Adrenal gland (tissue), 12 donors: ENCODE measurements around the gene EXD3. TPM values are rescaled to one million over a fixed set of nuclear protein-coding genes. Genes with fewer than 3 reads are reported as not detected.
"Not testable (repeated sequence)": the region's sequence is repeated elsewhere in the genome, so short reads cannot be mapped to it uniquely, and the experiment has no call there.

Experiments used
- DNase-seq, 7 donors: peaks; one replicate each; pipeline ENCODE4 v3.0.0-alpha.2; 2019 to 2020
- H3K27ac ChIP-seq, 5 donors: fragments of 200-600 bp; sonication (generic) in 4 of 5; 1 replicate in 3 of 5; 2 replicates in 2 of 5; pipeline versions ENCODE4 v1.5.1 to v1.8.0; 2016 to 2020; ENCODE audit warnings: mild to moderate bottlenecking in 1 of 5
- H3K27me3 ChIP-seq: fragments of 200-600 bp; 2 replicates; pipeline ENCODE4 v1.8.0; 2021
- H3K36me3 ChIP-seq, 2 donors: fragments of 200-600 bp; replicated peaks in 1 of 2; 1 replicate in 1 of 2; 2 replicates in 1 of 2; pipeline versions ENCODE4 v1.5.1 to v1.8.0; 2018 to 2022
- H3K4me1 ChIP-seq, 2 donors: fragments of 200-600 bp; replicated peaks in 1 of 2; 1 replicate in 1 of 2; 2 replicates in 1 of 2; pipeline versions ENCODE4 v1.5.1 to v1.8.0; 2018 to 2021
- H3K4me3 ChIP-seq, 4 donors: fragments of 200-600 bp; sonication (generic) in 3 of 4; one replicate each; pipeline ENCODE4 v1.5.1; 2016 to 2018
- H3K9me3 ChIP-seq, 3 donors: fragments of 200-600 bp; sonication (generic) in 1 of 3; replicated peaks in 1 of 3; 1 replicate in 2 of 3; 2 replicates in 1 of 3; pipeline versions ENCODE4 v1.5.1 to v1.8.0; 2016 to 2021
- POLR2A ChIP-seq, 2 donors: fragments of 450-650 bp; IDR thresholded peaks; one replicate each; pipeline ENCODE4 v1.6.1; 2017; ENCODE audit warnings: antibody characterized with exemption in 2 of 2, mild to moderate bottlenecking in 2 of 2, moderate library complexity in 1 of 2
- WGBS, 4 donors: extraction: QIAGEN DNeasy Blood & Tissue Kit in 2 of 4; methylation state at CpG; one replicate each; pipeline versions ENCODE4 v1.1.5 to v1.1.7; 2013 to 2017; 5-methylcytosine and 5-hydroxymethylcytosine counted together
- intact Hi-C, 2 donors: fragments of 100-400 bp; cut with DNase I; formaldehyde crosslinking; loops; one replicate each; pipeline versions ENCODE4 v1.14.1 to v1.15.0; 2022 to 2023
- microRNA-seq, 3 donors: library from miRNA; unstranded; fragments of <30 nt; microRNA quantifications; one replicate each; pipeline ENCODE4, GENCODE V29; 2017 to 2020
- polyA plus RNA-seq, 3 donors: library from polyadenylated mRNA; stranded (reverse); fragments of 200-250 nt in 2 of 3; fragments of 350-450 nt in 1 of 3; fragmentation: Illumina TruSeq in 1 of 3; extraction: RNeasy Lipid Tissue Mini Kit (QIAGEN cat#74804) in 1 of 3; gene quantifications; one replicate each; pipeline ENCODE4 v1.2.3, GENCODE V29; 2013 to 2014
- total RNA-seq, 9 donors: library from RNA; depleted of rRNA in 4 of 9; stranded (reverse); fragments of >200 nt in 4 of 9; fragments of 120-200 nt in 1 of 9; fragmentation: NEBNext Ultra II Directional in 1 of 9; extraction: Animal tissue kit (Norgen Biotek cat#: 25700) in 1 of 9; gene quantifications; one replicate each; pipeline versions ENCODE4 v1.1.0 to v1.2.4, GENCODE V29; 2013 to 2023
- TF ChIP-seq, protein P1 (sequence below), 6 experiments: fragments of 450-650 bp in 4 of 6; fragments of 200-600 bp in 2 of 6; sonication (generic) in 1 of 6; IDR thresholded peaks; 1 replicate in 5 of 6; 2 replicates in 1 of 6; pipeline versions ENCODE4 v1.5.1 to v1.8.0; 2016 to 2021; ENCODE audit warnings: antibody characterized with exemption in 6 of 6, mild to moderate bottlenecking in 2 of 6, moderate library complexity in 1 of 6
- donor health status: healthy with polysubstance abuse.
- donor health status: Bipolar disorder and iron deficiency.
- donor health status: DM: yes; HTN: yes; CAD: no.
- donor health status: DM: no; HTN: no; CAD: no.
- donor health status: DM: no; HTN: no; CAD: no.
- donor health status: DM: yes; HTN: yes; CAD: no.

The EXD3 gene
- total and polyA plus RNA-seq, 12 donors = 1.2 to 111 (median 23.9) TPM

DNA sequence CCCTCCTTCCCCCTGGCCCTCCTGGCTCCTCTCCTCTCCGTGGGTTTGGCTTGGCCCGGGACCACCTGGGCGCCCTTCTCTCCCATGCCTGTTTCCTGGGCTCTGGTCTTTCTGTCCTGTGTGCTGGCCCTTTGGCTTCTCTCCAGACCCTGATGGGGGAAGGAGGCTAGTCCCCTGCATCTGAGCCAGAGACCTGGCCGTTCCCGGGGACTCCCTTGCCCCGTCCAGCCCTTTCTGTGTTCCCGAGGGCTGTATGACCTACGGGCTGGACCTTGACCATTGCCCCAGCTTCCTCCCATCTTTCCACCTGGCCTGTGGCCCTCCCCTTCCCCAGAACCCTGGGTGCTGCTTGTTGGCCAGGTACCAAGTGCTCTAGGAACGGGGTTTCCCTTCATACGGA is 159.5 kb downstream of the EXD3 start:
- no peak overlapping the region for H3K27ac ChIP-seq
- DNase-seq = peak in 1 of 7 donors; percentile 15
- intact Hi-C loops = no loop called here
- H3K4me1 ChIP-seq = peaks cover 0 to 3% of the 10 kb centered on the region in 2 donors
- no peak overlapping the region for H3K4me3 ChIP-seq
- TF ChIP-seq POLR2A (IDR thresholded peaks at IDR 0.05) = no peak
- TF ChIP-seq, protein P1, sequence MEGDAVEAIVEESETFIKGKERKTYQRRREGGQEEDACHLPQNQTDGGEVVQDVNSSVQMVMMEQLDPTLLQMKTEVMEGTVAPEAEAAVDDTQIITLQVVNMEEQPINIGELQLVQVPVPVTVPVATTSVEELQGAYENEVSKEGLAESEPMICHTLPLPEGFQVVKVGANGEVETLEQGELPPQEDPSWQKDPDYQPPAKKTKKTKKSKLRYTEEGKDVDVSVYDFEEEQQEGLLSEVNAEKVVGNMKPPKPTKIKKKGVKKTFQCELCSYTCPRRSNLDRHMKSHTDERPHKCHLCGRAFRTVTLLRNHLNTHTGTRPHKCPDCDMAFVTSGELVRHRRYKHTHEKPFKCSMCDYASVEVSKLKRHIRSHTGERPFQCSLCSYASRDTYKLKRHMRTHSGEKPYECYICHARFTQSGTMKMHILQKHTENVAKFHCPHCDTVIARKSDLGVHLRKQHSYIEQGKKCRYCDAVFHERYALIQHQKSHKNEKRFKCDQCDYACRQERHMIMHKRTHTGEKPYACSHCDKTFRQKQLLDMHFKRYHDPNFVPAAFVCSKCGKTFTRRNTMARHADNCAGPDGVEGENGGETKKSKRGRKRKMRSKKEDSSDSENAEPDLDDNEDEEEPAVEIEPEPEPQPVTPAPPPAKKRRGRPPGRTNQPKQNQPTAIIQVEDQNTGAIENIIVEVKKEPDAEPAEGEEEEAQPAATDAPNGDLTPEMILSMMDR (IDR thresholded peaks at IDR 0.05) = no peak
- no peaks in the 10 kb centered on the region for H3K9me3 ChIP-seq
- H3K36me3 ChIP-seq = peaks cover 0 to 38% of the 10 kb centered on the region in 2 donors
- H3K27me3 ChIP-seq = no peaks in the 10 kb centered on the region
- 81 to 88% (median 84%) methylated on average over 8 to 10 of the region's 10 CpGs for WGBS, 4 donors

DNA sequence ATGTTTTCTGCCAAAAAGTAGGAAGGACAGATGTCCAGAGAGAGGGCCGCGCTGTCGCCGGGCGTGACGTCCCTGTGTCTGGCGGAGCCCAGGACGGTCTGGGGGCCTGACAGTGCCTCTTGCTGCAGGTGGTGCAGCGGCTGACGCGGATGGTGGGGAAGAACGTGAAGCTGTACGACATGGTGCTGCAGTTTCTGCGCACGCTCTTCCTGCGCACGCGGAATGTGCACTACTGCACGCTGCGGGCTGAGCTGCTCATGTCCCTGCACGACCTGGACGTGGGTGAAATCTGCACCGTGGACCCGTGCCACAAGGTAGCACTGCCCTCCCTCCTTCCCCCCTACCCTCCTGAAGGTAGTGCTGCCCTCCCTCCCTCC is 160.1 kb downstream of the EXD3 start:
- no peak for TF ChIP-seq POLR2A (IDR thresholded peaks at IDR 0.05)
- TF ChIP-seq, protein P1 (IDR thresholded peaks at IDR 0.05) = no peak
- WGBS, 4 donors = 86 to 92% (median 90%) methylated on average over 23 to 24 of the region's 24 CpGs
- intact Hi-C loops = no loop called here
- H3K9me3 ChIP-seq = no peaks in the 10 kb centered on the region
- DNase-seq = no peak
- no peaks in the 10 kb centered on the region for H3K4me1 ChIP-seq
- no peak overlapping the region for H3K27ac ChIP-seq
- no peaks in the 10 kb centered on the region for H3K27me3 ChIP-seq
- no peak overlapping the region for H3K4me3 ChIP-seq
- peaks cover 0 to 43% of the 10 kb centered on the region in 2 donors for H3K36me3 ChIP-seq

DNA sequence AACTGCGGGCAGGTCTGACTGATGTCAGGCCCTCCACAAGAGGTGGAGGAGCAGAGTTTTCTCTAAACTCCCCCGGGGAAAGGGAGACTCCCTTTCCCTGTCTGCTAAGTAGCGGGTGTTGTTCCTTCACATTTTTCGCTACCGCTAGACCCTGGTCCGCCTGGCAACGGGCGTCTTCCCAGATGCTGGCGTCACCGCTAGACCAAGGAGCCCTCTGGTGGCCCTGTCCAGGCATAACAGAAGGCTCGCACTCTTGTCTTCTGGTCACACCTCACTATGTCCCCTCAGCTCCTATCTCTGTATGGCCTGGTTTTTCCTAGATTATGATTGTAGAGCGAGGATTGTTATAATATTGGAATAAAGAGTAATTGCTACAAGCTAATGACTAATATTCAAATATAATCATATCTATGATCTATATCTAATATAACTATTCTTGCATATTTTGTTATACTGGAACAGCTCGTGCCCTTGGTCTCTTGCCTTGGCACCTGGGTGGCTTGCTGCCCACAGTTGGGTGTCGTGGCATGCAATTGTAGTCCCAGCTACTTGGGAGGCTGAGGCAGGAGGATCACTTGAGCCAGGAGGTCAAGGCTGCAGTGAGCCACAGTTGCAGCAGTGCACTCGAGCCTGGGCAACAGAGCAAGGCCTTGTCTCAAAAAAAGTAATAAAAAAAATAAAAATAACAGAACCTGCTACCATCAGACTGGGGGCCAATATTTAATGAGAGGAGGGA is 160.6 kb downstream of the EXD3 start:
- H3K36me3 ChIP-seq = peaks cover 0 to 45% of the 10 kb centered on the region in 2 donors

More for the DNA sequence above, 160.6 kb downstream of the EXD3 start:
- H3K9me3 ChIP-seq, intact Hi-C loops, H3K4me3 ChIP-seq, H3K27ac ChIP-seq, H3K27me3 ChIP-seq, H3K4me1 ChIP-seq: not testable (repeated sequence)
- peak in 4 of 7 donors; percentile 39 to 74 (median 62) for DNase-seq
- WGBS, 4 donors = 34 to 40% (median 37%) methylated on average over 13 to 15 of the region's 15 CpGs
- TF ChIP-seq, protein P1 (IDR thresholded peaks at IDR 0.05) = peak; percentile 23 to 62 (median 52)

Small RNA genes within 50 kb of the gene (microRNA-seq; reads per million reads assigned to microRNA genes)
- gene MIR7114 = 0.89 to 1.1 (median 1.1) reads per million in 3 donors

Other genes starting within 250 kb of the EXD3 start
- 10 to 100 TPM; 18.1 to 72.1 (median 25.6) TPM for gene ANAPC2, start 234.6 kb downstream of the EXD3 start, total RNA-seq
- gene ANAPC2, start 234.6 kb downstream of the EXD3 start, polyA plus RNA-seq = 100 to 1,000 TPM in 1 of 3 donors, 10 to 100 TPM in 1, 1 to 10 TPM in 1; 7.1 to 162 (median 89.7) TPM
- gene SSNA1, start 234.5 kb downstream of the EXD3 start, total RNA-seq = 10 to 100 TPM; 50.0 to 98.1 (median 65.7) TPM
- 100 to 1,000 TPM in 2 of 3 donors, 10 to 100 TPM in 1; 13.2 to 138 (median 127) TPM for gene SSNA1, start 234.5 kb downstream of the EXD3 start, polyA plus RNA-seq
- 10 to 100 TPM in 5 of 9 donors, 1 to 10 TPM in 4; 5.0 to 23.5 (median 10.7) TPM for gene TPRN, start 222.4 kb downstream of the EXD3 start, total RNA-seq
- gene TPRN, start 222.4 kb downstream of the EXD3 start, polyA plus RNA-seq = 1 to 10 TPM; 1.4 to 7.6 (median 3.4) TPM
- 10 to 100 TPM; 32.7 to 48.4 (median 42.3) TPM for gene TMEM203, start 217.5 kb downstream of the EXD3 start, total RNA-seq
- 10 to 100 TPM; 21.7 to 30.2 (median 28.4) TPM for gene TMEM203, start 217.5 kb downstream of the EXD3 start, polyA plus RNA-seq
- gene NDOR1, start 217.5 kb downstream of the EXD3 start, total RNA-seq = 10 to 100 TPM in 7 of 9 donors, 1 to 10 TPM in 2; 4.5 to 21.4 (median 13.5) TPM
- 10 to 100 TPM in 2 of 3 donors, 1 to 10 TPM in 1; 1.6 to 36.4 (median 14.9) TPM for gene NDOR1, start 217.5 kb downstream of the EXD3 start, polyA plus RNA-seq
- gene RNF208, start 200.9 kb downstream of the EXD3 start, total RNA-seq = 10 to 100 TPM in 4 of 9 donors, 1 to 10 TPM in 5; 1.1 to 33.8 (median 8.9) TPM
- gene RNF208, start 200.9 kb downstream of the EXD3 start, polyA plus RNA-seq = 10 to 100 TPM in 2 of 3 donors, 1 to 10 TPM in 1; 1.2 to 90.5 (median 36.5) TPM
- gene CYSRT1, start 198.0 kb downstream of the EXD3 start, total RNA-seq = 1 to 10 TPM in 6 of 9 donors, under 1 TPM in 3; 0.56 to 4.6 (median 1.2) TPM
- 1 to 10 TPM in 2 of 3 donors, not detected in 1; 2.5 to 3.4 TPM for gene CYSRT1, start 198.0 kb downstream of the EXD3 start, polyA plus RNA-seq
- under 1 TPM in 1 of 9 donors, not detected in 8; 0.06 TPM for gene RNF224, start 195.7 kb downstream of the EXD3 start, total RNA-seq
- not detected for gene RNF224, start 195.7 kb downstream of the EXD3 start, polyA plus RNA-seq
- gene SLC34A3, start 192.3 kb downstream of the EXD3 start, total RNA-seq = not detected
- gene SLC34A3, start 192.3 kb downstream of the EXD3 start, polyA plus RNA-seq = not detected
- 100 to 1,000 TPM in 7 of 9 donors, 10 to 100 TPM in 2; 69.9 to 362 (median 144) TPM for gene TUBB4B, start 181.9 kb downstream of the EXD3 start, total RNA-seq
- gene TUBB4B, start 181.9 kb downstream of the EXD3 start, polyA plus RNA-seq = 100 to 1,000 TPM; 105 to 211 (median 200) TPM
- gene STPG3, start 171.9 kb downstream of the EXD3 start, total RNA-seq = 1 to 10 TPM in 1 of 9 donors, under 1 TPM in 1, not detected in 7; 0.25 to 3.1 TPM
- under 1 TPM in 1 of 3 donors, not detected in 2; 0.32 TPM for gene STPG3, start 171.9 kb downstream of the EXD3 start, polyA plus RNA-seq
- 10 to 100 TPM; 20.6 to 56.3 (median 38.5) TPM for gene NELFB, start 167.8 kb downstream of the EXD3 start, total RNA-seq
- gene NELFB, start 167.8 kb downstream of the EXD3 start, polyA plus RNA-seq = 10 to 100 TPM; 10.9 to 48.3 (median 19.6) TPM
- 10 to 100 TPM in 5 of 9 donors, 1 to 10 TPM in 4; 1.1 to 21.5 (median 11.9) TPM for gene TOR4A, start 145.4 kb downstream of the EXD3 start, total RNA-seq
- 1 to 10 TPM in 2 of 3 donors, under 1 TPM in 1; 0.49 to 1.4 (median 1.3) TPM for gene TOR4A, start 145.4 kb downstream of the EXD3 start, polyA plus RNA-seq
- 10 to 100 TPM in 1 of 9 donors, 1 to 10 TPM in 8; 1.1 to 11.2 (median 3.5) TPM for gene NRARP, start 120.9 kb downstream of the EXD3 start, total RNA-seq
- gene NRARP, start 120.9 kb downstream of the EXD3 start, polyA plus RNA-seq = 1 to 10 TPM in 2 of 3 donors, under 1 TPM in 1; 0.59 to 1.4 (median 1.1) TPM
- 10 to 100 TPM in 2 of 9 donors, 1 to 10 TPM in 7; 2.9 to 12.6 (median 9.1) TPM for gene NOXA1, start 231 bp upstream of the EXD3 start, total RNA-seq
- gene NOXA1, start 231 bp upstream of the EXD3 start, polyA plus RNA-seq = 10 to 100 TPM in 2 of 3 donors, not detected in 1; 23.5 to 50.7 TPM
- gene ENTPD8, start 18.2 kb upstream of the EXD3 start, total RNA-seq = under 1 TPM in 4 of 9 donors, not detected in 5; 0.14 to 0.20 (median 0.18) TPM
- under 1 TPM in 2 of 3 donors, not detected in 1; 0.16 to 0.17 TPM for gene ENTPD8, start 18.2 kb upstream of the EXD3 start, polyA plus RNA-seq
- gene NSMF, start 36.2 kb upstream of the EXD3 start, total RNA-seq = 10 to 100 TPM in 8 of 9 donors, 1 to 10 TPM in 1; 8.7 to 47.6 (median 22.5) TPM
- gene NSMF, start 36.2 kb upstream of the EXD3 start, polyA plus RNA-seq = 100 to 1,000 TPM in 1 of 3 donors, 10 to 100 TPM in 2; 23.1 to 118 (median 39.7) TPM
- 10 to 100 TPM in 5 of 9 donors, 1 to 10 TPM in 3, under 1 TPM in 1; 0.44 to 19.2 (median 10.4) TPM for gene PNPLA7, start 127.2 kb upstream of the EXD3 start, total RNA-seq
- gene PNPLA7, start 127.2 kb upstream of the EXD3 start, polyA plus RNA-seq = 10 to 100 TPM in 2 of 3 donors, under 1 TPM in 1; 0.70 to 64.1 (median 35.5) TPM
- gene MRPL41, start 128.7 kb upstream of the EXD3 start, total RNA-seq = 100 to 1,000 TPM in 2 of 9 donors, 10 to 100 TPM in 7; 52.2 to 110 (median 80.8) TPM
- 100 to 1,000 TPM in 2 of 3 donors, 1 to 10 TPM in 1; 6.1 to 335 (median 293) TPM for gene MRPL41, start 128.7 kb upstream of the EXD3 start, polyA plus RNA-seq
- 10 to 100 TPM; 20.0 to 39.4 (median 24.1) TPM for gene DPH7, start 155.8 kb upstream of the EXD3 start, total RNA-seq
- gene DPH7, start 155.8 kb upstream of the EXD3 start, polyA plus RNA-seq = 10 to 100 TPM; 17.2 to 88.3 (median 75.0) TPM
- gene ZMYND19, start 167.3 kb upstream of the EXD3 start, total RNA-seq = 10 to 100 TPM in 8 of 9 donors, 1 to 10 TPM in 1; 5.2 to 26.2 (median 17.6) TPM
- gene ZMYND19, start 167.3 kb upstream of the EXD3 start, polyA plus RNA-seq = 10 to 100 TPM in 2 of 3 donors, 1 to 10 TPM in 1; 7.9 to 33.5 (median 33.2) TPM
- gene ARRDC1, start 182.5 kb upstream of the EXD3 start, total RNA-seq = 10 to 100 TPM; 19.5 to 59.4 (median 35.1) TPM
- 100 to 1,000 TPM in 2 of 3 donors, 10 to 100 TPM in 1; 14.1 to 194 (median 125) TPM for gene ARRDC1, start 182.5 kb upstream of the EXD3 start, polyA plus RNA-seq
- gene EHMT1, start 195.8 kb upstream of the EXD3 start, total RNA-seq = 100 to 1,000 TPM in 2 of 9 donors, 10 to 100 TPM in 7; 46.1 to 171 (median 66.8) TPM
- gene EHMT1, start 195.8 kb upstream of the EXD3 start, polyA plus RNA-seq = 100 to 1,000 TPM in 1 of 3 donors, 10 to 100 TPM in 2; 42.0 to 107 (median 75.2) TPM